Measurements from ENCODE around the gene VASN. TPM values are rescaled to one million over a fixed set of nuclear protein-coding genes. Genes with fewer than 3 reads are reported as not detected.

The VASN gene
- 0.33 and 0.86 TPM in 2 replicates for total RNA-seq

DNA sequence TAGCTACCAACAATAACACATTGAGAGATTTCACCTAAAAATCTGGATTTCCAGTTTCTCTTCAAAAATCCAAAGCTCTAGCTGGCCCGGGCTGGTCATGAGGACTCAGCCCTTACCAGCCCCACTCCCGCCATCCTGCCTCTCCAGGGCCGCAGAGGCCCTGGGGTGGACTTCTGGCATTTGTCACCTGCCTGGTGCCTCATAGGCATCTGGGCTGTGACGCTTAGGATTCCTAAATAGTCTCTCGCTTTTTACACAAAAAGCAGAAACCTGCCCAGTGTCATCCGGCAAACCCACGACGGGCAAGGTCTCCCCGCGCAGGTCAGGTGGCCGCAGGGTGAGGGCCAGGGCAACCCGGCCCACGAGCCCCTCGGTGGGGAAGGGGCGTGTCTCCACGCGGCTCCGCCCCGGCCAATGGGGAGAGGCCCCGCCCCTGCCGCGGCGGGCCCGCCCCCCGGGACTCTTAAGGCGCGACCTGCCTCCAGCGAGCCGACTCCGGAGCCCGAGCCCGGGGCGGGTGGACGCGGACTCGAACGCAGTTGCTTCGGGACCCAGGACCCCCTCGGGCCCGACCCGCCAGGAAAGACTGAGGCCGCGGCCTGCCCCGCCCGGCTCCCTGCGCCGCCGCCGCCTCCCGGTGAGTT lies at the start of gene VASN:
Gene VASN, plus strand, starts transcription at position 492 of the 644 bp plus-strand sequence. CDS start 9,030 bp downstream, outside the sequence.

DNA sequence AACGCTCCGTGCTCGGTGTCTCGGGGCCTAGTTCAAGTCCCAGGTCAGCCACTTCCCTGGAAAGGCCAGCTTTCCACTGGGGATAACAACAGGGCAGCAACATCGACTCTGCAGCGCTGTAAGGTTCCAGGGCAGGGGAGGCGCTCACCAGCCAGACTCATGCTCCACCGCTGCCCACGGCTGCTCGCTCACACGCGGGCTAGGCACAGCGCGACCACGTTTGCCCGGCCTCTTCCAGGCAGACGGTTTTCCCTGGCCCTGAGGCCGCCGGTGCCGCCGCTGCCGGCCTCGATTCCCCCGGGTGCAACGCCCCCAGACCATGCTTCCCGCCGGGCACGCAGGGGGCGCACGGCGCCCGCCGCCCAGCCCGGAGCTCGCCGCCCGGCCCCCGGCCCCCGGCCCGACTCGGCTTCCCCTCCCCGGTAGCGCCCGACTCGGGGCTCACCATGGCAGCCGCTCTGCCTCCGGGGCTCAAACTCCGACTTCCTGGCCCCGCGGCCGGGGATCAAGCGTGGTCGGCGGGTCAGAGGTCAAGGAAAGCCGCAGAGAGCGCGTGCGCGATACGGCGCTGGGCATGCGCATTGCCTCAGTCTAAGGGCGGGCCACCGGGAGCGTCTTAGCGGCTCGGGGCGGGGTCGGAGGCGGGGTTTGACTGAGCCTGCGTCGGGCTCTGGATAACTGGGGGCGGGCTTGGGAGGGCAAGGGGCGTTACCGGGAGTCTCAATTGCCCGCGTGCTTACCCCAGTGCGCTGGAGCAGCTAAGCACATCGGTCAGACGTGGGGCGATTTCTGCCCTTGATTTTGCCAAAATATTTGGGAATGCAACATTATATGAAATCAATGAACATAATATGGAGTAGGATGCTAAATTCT lies 20.6 kb upstream of the VASN start, which contains the start of gene PAM16:
Gene PAM16, minus strand, starts transcription at position 535 of the 873 bp plus-strand sequence. Its CDS starts 87 bp downstream, at position 448.

DNA sequence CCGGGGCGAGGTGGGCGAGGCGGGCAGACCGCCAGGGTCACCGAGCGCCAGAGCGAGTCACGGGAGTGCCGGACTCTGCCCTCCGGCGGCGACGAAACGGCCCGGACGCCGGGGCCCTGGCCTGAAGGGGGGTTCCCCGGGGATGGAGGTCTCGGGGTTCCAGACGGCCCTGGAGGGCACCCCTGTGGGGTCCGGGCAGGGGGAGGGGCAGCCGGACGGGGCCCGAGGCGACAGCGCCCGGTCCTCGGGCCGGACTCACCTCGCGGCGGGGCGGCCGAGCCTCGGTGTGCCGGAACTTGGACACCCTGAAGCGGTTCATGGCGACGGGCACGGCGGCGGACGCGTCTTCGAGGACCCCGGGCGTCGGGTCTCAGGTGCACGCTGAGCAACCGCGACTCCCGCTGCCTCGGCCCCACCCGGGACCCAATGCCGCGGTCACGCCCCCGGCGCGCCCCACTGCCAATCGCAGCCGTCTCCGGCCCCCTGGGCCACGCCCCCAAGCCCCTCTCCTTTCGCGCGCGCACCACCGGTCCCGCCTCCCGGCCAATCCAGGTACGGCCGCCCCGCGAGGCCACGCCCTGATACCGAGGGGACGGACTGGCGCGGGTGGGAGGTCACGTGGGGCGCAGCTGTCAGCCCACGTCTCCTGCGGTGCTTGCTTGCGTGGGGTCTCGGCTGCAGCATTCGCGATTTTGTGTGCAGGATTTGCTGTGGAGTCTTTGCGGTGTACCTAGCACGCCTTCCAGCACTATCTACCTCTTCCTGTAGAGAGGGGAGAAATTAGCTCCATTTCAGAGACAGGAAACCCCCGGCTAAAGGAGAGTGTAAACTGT lies 44.8 kb downstream of the VASN start, which contains the start of gene CORO7:
Gene CORO7, minus strand, starts transcription at position 397 of the 833 bp plus-strand sequence. Its CDS starts 78 bp downstream, at position 319.

DNA sequence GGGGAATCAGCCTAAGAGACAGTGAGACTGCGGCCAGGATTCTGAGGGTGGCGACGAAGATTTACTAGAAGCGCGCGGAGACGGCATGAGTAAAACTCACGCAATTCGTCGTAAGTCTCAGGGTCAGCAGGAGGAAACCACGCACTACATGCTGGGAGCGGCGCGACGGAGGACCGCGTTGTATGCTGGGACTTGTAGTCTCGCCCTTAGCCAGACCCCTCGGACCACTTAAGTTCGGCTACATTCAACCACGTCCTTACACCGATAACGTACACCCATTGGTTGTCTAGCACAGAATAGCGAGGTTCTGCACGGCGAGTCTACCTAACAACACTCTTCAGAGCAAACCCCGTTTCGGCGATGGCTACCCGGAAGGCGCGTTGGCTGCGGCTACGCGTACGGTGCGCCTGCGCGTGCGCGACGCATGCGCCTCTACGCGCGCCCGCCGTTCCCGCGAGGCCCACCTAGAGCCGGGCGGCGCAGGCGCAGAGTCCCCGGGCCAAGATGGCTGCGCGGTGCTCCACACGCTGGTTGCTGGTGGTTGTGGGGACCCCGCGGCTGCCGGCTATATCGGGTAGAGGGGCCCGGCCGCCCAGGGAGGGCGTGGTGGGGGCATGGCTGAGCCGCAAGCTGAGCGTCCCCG lies 53.9 kb downstream of the VASN start, which contains the start of gene DNAJA3:
Gene DNAJA3, plus strand, starts transcription at position 491 of the 643 bp plus-strand sequence. Its CDS starts 14 bp downstream, at position 505.

Small RNA genes lying within 50 kb of the gene (small RNA-seq; reads per million reads assigned to genes)
- gene AC012676.2: not detected

Other genes starting within 250 kb of the VASN start
- gene SRL, start 129.8 kb upstream of the VASN start, total RNA-seq: under 0.01 and 0.10 TPM in 2 replicates
- gene TFAP4, start 98.8 kb upstream of the VASN start, total RNA-seq: 6.3 and 6.5 TPM in 2 replicates
- 0.67 and 2.0 TPM in 2 replicates for gene GLIS2, start 55.8 kb upstream of the VASN start, total RNA-seq
- gene PAM16, start 20.5 kb upstream of the VASN start, total RNA-seq: 19.6 and 19.9 TPM in 2 replicates
- gene CORO7, start 44.7 kb downstream of the VASN start, total RNA-seq: 63.0 and 67.0 TPM in 2 replicates
- 37.2 and 44.9 TPM in 2 replicates for gene DNAJA3, start 54.0 kb downstream of the VASN start, total RNA-seq
- 56.6 and 96.4 TPM in 2 replicates for gene NMRAL1, start 102.8 kb downstream of the VASN start, total RNA-seq
- gene HMOX2, start 104.5 kb downstream of the VASN start, total RNA-seq: 143 and 164 TPM in 2 replicates
- 12.7 and 18.9 TPM in 2 replicates for gene CDIP1, start 166.9 kb downstream of the VASN start, total RNA-seq
- not detected in 2 replicates for gene C16orf96, start 184.5 kb downstream of the VASN start, total RNA-seq
- gene UBALD1, start 243.0 kb downstream of the VASN start, total RNA-seq: 8.6 and 12.7 TPM in 2 replicates

All from vein endothelial cell (primary cell).